ENCODE results near the gene ARHGAP10.

GRCh38 chr4:147813973-147814372 lies 82.1 kb downstream of the ARHGAP10 start:
- TF ChIP-seq CTCF (IDR thresholded peaks at IDR 0.05) (no peak), EP300 (IDR thresholded peaks at IDR 0.05) (no peak), POLR2A (IDR thresholded peaks at IDR 0.05) (no peak)
